Stimulated activated CD8-positive, alpha-beta memory T cell treated with anti-CD3 and anti-CD28 coated beads, Interleukin-4, amount 100 ng/mL, for 48 hours (primary cell): ENCODE results near the gene MMP11.

Experiments used
- DNase-seq: peaks from one replicate; pipeline ENCODE4 v3.0.0-alpha.2; 2020

MMP11 gene

DNA sequence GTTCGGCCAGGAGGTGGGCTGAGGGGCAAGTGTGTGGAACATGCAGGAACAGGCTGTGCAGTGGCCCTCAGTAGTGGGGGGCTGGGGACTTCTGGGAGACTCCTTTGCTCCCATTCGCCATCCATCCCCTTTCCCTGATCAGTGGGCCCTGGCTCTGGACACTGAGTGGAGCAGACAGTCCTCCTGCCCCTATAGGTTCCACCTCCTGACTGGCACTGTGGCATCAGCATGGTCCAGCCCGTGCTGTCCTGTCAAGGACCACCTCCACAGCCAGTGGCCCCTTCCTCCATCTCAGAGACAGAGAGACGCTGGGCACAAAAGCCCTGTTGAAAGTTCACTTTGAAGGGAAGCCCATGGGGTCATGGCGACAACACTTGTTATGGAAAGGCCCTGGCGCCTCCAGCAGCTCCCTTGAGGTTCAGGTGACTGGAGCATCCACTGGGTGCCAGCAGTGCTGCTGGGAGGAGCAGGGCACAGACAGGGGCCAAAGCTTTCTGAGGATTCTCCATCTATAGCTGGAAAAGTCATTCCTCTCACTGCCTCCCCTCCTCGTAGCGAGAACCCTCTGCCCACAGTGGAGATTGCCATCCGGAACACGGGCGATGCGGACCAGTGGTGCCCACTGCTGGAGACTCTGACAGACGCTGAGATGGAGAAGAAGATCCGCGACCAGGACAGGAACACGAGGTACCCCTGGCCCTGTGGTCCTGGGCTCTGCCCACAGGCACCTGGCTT, 60.5 kb downstream of the MMP11 start:
- DNase-seq: no peak
